Measurements from ENCODE around the gene SPNS2.
A peak's percentile ranks its signal among the peaks of the same experiment; 100 is the strongest.

SPNS2 gene

DNA sequence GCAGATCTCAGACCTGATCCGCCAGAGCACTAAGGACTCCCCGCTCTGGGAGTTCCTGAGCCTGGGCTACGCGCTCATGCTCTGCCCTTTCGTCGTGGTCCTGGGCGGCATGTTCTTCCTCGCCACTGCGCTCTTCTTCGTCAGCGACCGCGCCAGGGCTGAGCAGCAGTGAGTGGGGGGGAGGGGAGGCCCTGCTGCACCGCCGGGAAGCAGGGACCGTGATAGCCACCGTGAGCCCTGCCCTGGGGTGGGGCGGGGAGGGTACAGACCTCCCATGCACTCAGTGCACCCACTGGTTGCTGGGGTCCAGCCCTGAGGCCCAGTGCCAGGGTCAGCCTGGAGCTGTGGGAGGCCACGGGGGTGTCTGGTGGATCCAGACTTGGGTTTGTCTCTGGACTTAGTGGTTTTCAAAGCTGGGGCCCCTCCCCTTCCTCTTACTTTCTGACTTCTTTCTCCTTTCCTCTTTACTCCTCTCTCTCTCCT lies 37.6 kb downstream of the SPNS2 start:
- H3K27me3 Mint-ChIP-seq (ENCODE audit: low read depth): peaks cover 5% of the 10 kb centered on the region
- TF ChIP-seq, protein P1, sequence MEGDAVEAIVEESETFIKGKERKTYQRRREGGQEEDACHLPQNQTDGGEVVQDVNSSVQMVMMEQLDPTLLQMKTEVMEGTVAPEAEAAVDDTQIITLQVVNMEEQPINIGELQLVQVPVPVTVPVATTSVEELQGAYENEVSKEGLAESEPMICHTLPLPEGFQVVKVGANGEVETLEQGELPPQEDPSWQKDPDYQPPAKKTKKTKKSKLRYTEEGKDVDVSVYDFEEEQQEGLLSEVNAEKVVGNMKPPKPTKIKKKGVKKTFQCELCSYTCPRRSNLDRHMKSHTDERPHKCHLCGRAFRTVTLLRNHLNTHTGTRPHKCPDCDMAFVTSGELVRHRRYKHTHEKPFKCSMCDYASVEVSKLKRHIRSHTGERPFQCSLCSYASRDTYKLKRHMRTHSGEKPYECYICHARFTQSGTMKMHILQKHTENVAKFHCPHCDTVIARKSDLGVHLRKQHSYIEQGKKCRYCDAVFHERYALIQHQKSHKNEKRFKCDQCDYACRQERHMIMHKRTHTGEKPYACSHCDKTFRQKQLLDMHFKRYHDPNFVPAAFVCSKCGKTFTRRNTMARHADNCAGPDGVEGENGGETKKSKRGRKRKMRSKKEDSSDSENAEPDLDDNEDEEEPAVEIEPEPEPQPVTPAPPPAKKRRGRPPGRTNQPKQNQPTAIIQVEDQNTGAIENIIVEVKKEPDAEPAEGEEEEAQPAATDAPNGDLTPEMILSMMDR (IDR thresholded peaks at IDR 0.05; ENCODE audit: unreplicated experiment in 3 of 3): no peak
- no peaks in the 10 kb centered on the region for H3K9me3 Mint-ChIP-seq
- no peak overlapping the region for H3K4me3 Mint-ChIP-seq
- H3K27ac Mint-ChIP-seq: no peak overlapping the region
- peaks cover 11% of the 10 kb centered on the region for H3K4me1 Mint-ChIP-seq
- peaks cover 4% of the 10 kb centered on the region for H3K36me3 Mint-ChIP-seq (ENCODE audit: low read depth)

DNA sequence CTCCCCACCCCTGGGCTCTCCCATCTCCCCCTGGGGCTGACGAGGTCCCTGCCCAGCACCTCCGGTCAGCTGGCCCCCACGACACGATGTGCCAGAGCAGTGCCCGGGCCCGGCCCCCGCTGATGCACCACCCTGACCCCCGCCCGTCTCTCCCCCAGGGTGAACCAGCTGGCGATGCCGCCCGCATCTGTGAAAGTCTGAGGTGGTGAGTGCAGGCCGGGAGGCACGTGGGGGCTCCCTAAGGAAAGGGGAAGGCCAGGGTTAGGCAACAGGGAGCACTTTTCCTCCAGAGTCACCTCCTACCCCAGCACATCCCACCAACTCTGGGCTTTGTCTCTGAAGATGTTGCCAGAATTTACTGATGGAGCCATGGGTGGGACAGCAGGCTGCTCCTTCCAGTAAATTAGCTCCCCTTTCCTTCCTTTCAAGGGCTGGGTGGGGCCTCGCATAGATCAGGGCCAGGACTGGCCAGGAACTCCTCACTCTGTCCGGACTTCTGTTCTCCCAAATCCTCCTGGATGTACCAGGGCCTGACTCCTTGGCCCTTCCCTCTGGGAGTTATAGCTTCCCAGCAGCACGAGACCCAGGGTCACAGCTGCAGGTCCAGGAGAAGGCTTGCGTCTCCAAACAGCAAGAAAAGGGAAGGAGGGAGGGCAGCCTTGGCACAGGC lies 38.2 kb downstream of the SPNS2 start:
- Mint-ChIP-seq H3K4me1 (peaks cover 9% of the 10 kb centered on the region), H3K27me3 (ENCODE audit: low read depth) (peaks cover 5% of the 10 kb centered on the region), H3K27ac (no peak overlapping the region), H3K9me3 (no peaks in the 10 kb centered on the region), H3K4me3 (peak overlapping the region in 1 of 3 experiments; percentile 10), H3K36me3 (ENCODE audit: low read depth) (peaks cover 4% of the 10 kb centered on the region)
- TF ChIP-seq, protein P1 (IDR thresholded peaks at IDR 0.05; ENCODE audit: unreplicated experiment in 3 of 3): no peak

DNA sequence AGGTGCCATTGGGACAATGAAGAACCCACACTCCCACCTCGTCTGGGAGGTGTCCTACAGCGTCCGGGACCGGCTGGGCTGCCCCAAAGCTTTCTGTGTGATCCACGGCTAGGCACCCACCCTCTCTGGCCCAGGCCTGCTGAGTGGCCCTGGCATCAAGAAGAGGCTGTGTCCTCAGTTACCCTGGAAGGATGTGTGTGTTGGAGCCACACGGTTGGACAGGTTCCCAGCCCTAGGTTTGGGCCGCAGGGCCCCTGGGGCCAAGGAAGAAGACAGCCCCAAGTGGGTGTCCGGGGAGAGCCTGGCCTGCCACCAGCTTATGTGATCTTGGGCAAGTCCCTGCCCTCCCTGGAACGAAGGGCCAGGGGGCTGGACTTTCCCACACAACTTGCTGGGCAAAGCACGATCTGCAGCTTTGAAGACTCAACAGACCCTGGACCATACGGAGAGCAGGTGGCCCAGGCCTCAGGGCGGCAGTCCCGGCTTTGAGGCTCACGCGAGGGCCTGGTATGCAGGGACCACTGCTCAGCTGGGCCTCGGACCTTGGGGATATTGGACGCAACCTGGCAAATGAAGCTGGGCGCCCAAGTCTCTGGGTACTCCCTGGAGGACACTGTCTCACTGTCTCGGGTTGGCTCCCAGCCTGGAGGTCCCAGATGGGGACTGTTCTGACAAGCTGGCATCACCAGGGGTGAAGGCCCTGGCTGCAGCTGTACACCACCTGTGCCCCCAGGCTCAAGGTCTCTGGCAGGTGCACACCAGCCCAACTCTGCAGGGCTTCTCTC lies 39.0 kb downstream of the SPNS2 start:
- Mint-ChIP-seq H3K36me3 (ENCODE audit: low read depth) (peaks cover 4% of the 10 kb centered on the region), H3K27ac (no peak overlapping the region), H3K9me3 (no peaks in the 10 kb centered on the region), H3K4me1 (peaks cover 5% of the 10 kb centered on the region), H3K4me3 (no peak overlapping the region), H3K27me3 (ENCODE audit: low read depth) (peaks cover 5% of the 10 kb centered on the region)
- TF ChIP-seq, protein P1 (IDR thresholded peaks at IDR 0.05; ENCODE audit: unreplicated experiment in 3 of 3): no peak

DNA sequence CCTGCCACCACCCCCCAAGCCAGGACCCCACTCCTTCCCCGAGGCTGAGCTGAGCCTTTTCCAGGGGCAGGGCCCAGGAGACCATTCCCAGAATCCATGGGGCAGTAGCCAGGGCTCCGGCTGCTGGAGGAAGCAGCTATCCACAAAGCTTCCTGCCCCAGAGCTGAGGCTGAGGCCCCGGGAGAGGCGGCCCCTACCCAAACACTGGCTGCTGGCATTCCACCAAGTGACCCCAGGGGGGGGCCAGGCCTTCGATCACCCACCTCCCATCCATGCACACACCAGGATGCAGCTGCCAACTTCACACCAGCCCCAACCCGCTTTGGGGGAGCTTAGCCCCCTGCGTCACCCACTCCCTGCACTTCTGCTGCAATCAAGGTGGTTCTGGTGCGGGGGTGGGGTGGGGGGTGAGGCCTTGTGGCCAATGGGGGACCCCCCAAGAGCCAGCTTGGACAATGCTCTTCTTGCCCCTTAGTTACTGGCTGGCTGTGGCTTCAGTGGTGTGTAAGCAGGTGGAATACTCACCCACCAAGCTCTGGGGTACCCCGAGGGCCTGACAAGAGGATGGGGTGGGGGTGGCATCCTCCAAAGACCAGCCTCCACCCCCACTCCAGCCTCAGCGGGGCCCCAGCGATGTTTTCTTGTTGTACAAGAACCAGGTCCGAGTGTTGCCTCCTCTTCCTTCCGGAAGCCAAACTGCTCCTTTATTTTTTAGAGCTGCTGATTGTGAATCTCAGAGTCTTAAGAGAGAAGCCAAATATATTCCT lies 39.7 kb downstream of the SPNS2 start:
- Mint-ChIP-seq H3K9me3 (no peaks in the 10 kb centered on the region), H3K4me1 (peaks cover 5% of the 10 kb centered on the region), H3K4me3 (no peak overlapping the region), H3K27ac (no peak overlapping the region), H3K36me3 (ENCODE audit: low read depth) (peaks cover 4% of the 10 kb centered on the region), H3K27me3 (ENCODE audit: low read depth) (peaks cover 2% of the 10 kb centered on the region)
- TF ChIP-seq, protein P1 (IDR thresholded peaks at IDR 0.05; ENCODE audit: unreplicated experiment in 3 of 3): no peak

DNA sequence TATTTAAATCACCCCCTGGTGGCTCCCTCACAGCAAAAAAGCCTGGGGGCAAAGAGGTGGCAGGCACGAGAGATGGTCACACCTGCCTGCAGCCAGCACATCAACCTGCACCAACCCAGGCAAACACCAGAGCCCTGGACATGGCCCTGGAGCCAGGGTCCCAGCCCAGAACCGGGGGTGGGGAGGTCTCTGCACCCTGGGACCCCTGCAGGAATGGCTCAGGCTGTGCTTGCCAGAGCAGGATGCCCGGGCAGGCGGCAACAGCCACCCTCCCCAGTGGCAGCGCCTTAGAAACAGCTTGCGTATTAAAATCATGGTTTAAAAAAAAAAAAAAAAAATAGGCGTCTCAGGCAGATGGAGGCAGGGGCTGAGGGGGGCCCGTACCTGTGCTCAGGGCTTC lies 40.3 kb downstream of the SPNS2 start:
- Mint-ChIP-seq H3K27ac (no peak overlapping the region), H3K27me3 (ENCODE audit: low read depth) (no peaks in the 10 kb centered on the region), H3K4me1 (peaks cover 5% of the 10 kb centered on the region), H3K4me3 (no peak overlapping the region), H3K36me3 (ENCODE audit: low read depth) (peaks cover 4% of the 10 kb centered on the region), H3K9me3 (no peaks in the 10 kb centered on the region)
- TF ChIP-seq, protein P1 (IDR thresholded peaks at IDR 0.05; ENCODE audit: unreplicated experiment in 3 of 3): no peak
